HCT116 (cell line): ENCODE results near the gene SAMSN1. TPM values are rescaled to one million over a fixed set of nuclear protein-coding genes. Genes with fewer than 3 reads are reported as not detected.
"Not testable (repeated sequence)": the region's sequence is repeated elsewhere in the genome, so short reads cannot be mapped to it uniquely, and the experiment has no call there.

Experiments
- ATAC-seq: fragments of 200-7000 bp; cut with Tn5 transposase; 2 replicates; pipeline ENCODE4 v1.9.1; 2020; ENCODE audit warnings: mild to moderate bottlenecking, moderate library complexity
- BruUV-seq: library from RNA; stranded (reverse); fragments of 400-500 nt; replicated peaks from 2 replicates; lab custom pipeline; 2021; lab: Mats Ljungman, UMichigan
- CTCF ChIA-PET: fragments of 300-600 bp; sonication (Branson Sonifier 250); formaldehyde crosslinking; loops from one replicate; lab custom pipeline; 2021; ENCODE audit warnings: antibody characterized with exemption; lab: Charles Lee
- POLR2A ChIA-PET: fragments of 300-600, 350-600 bp; sonication (Branson Sonifier 250); formaldehyde crosslinking; loops from one replicate; lab custom pipeline; 2021; ENCODE audit warnings: antibody characterized with exemption; lab: Charles Lee
- RAD21 ChIA-PET, 2 experiments: fragments of 300-600 bp; sonication (Branson Sonifier 250); formaldehyde crosslinking; loops; one replicate each; lab custom pipeline; 2023; ENCODE audit warnings: low total read pairs in 2 of 2; ENCODE audit not compliant: uncharacterized antibody in 2 of 2, unreplicated experiment in 2 of 2, low non-redundant PET in 1 of 2; lab: Charles Lee
- DNase-seq: peaks from one replicate; pipeline ENCODE4 v3.0.0-alpha.2; 2010; ENCODE audit warnings: low read depth, low spot score
- H2AFZ ChIP-seq: fragments of 200-600 bp; shearing (Covaris generic), sonication (generic); 2 replicates; pipeline ENCODE4 v1.6.1; 2017; ENCODE audit warnings: low read depth, mixed run types, mixed read lengths, antibody characterized with exemption, low read length; ENCODE audit not compliant: poor library complexity, severe bottlenecking
- H3K27ac ChIP-seq: 2 replicates; pipeline ENCODE4 v1.5.1; 2012; ENCODE audit warnings: low read depth, low read length
- H3K27me3 ChIP-seq: fragments of 200-600 bp; sonication (generic); 2 replicates; pipeline ENCODE4 v1.6.1; 2016; ENCODE audit warnings: mixed run types, low read length, mixed read lengths; ENCODE audit not compliant: insufficient read depth
- H3K36me3 ChIP-seq, 2 experiments: fragments of 200-500 bp in 1 of 2; fragments of 200-600 bp in 1 of 2; sonication (Bioruptor generic) in 1 of 2; sonication (generic) in 1 of 2; 2 replicates each; pipeline versions ENCODE4 v1.5.1 to v1.6.1; 2014 to 2016; ENCODE audit warnings: low read length in 2 of 2, inconsistent platforms in 1 of 2, mixed read lengths in 1 of 2, mixed run types in 1 of 2; ENCODE audit not compliant: insufficient read depth in 2 of 2, control insufficient read depth in 1 of 2
- H3K4me1 ChIP-seq, 2 experiments: fragments of 200-600 bp in 1 of 2; sonication (generic) in 1 of 2; 2 replicates each; pipeline versions ENCODE4 v1.5.1 to v1.6.1; 2012 to 2017; ENCODE audit warnings: low read length in 2 of 2, inconsistent platforms in 1 of 2, mild to moderate bottlenecking in 1 of 2, mixed read lengths in 1 of 2, mixed run types in 1 of 2, moderate library complexity in 1 of 2; ENCODE audit not compliant: insufficient read depth in 2 of 2, control insufficient read depth in 1 of 2
- H3K4me2 ChIP-seq: fragments of 200-600 bp; sonication (generic); 2 replicates; pipeline ENCODE4 v1.6.1; 2017; ENCODE audit warnings: mixed run types, low read length, mixed read lengths
- H3K4me3 ChIP-seq, 2 experiments: fragments of 200-600 bp in 1 of 2; sonication (generic) in 1 of 2; replicated peaks in 1 of 2; 2 replicates each; pipeline ENCODE4 v1.5.1; 2011 to 2016; ENCODE audit warnings: low read length in 2 of 2, control low read depth in 1 of 2, low read depth in 1 of 2, mild to moderate bottlenecking in 1 of 2, mixed read lengths in 1 of 2, mixed run types in 1 of 2
- H3K79me2 ChIP-seq: fragments of 200-600 bp; sonication (generic); 2 replicates; pipeline ENCODE4 v1.6.1; 2017; ENCODE audit warnings: mild to moderate bottlenecking, mixed run types, low read length, moderate library complexity, mixed read lengths; ENCODE audit not compliant: insufficient read depth
- H3K9ac ChIP-seq: fragments of 200-600 bp; sonication (generic); 2 replicates; pipeline ENCODE4 v1.6.1; 2016; ENCODE audit warnings: low read length, mixed read lengths
- H3K9me2 ChIP-seq: fragments of 200-600 bp; sonication (generic), shearing (Covaris generic); 2 replicates; pipeline ENCODE4 v1.6.1; 2017; ENCODE audit warnings: mixed run types, mild to moderate bottlenecking, moderate library complexity; ENCODE audit not compliant: insufficient read depth
- H3K9me3 ChIP-seq, 2 experiments: fragments of 200-500 bp in 1 of 2; fragments of 200-600 bp in 1 of 2; sonication (Bioruptor generic) in 1 of 2; sonication (generic) in 1 of 2; 2 replicates each; pipeline ENCODE4 v1.6.1; 2014 to 2017; ENCODE audit warnings: low read length in 2 of 2, mixed read lengths in 2 of 2, inconsistent platforms in 1 of 2, low read depth in 1 of 2, mild to moderate bottlenecking in 1 of 2, mixed run types in 1 of 2, moderate library complexity in 1 of 2; ENCODE audit not compliant: control insufficient read depth in 1 of 2, insufficient read depth in 1 of 2
- H4K20me1 ChIP-seq: fragments of 200-600 bp; sonication (generic), shearing (Covaris generic); 2 replicates; pipeline ENCODE4 v1.6.1; 2017; ENCODE audit warnings: mixed run types, mild to moderate bottlenecking, moderate library complexity; ENCODE audit not compliant: insufficient read depth
- ELF1 ChIP-seq: IDR thresholded peaks from 2 replicates; pipeline ENCODE4 v1.6.1; 2012; ENCODE audit warnings: low read depth, borderline replicate concordance
- RAD21 ChIP-seq: IDR thresholded peaks from 2 replicates; pipeline ENCODE4 v1.6.1; 2012; ENCODE audit warnings: low read depth, mild to moderate bottlenecking
- YY1 ChIP-seq: IDR thresholded peaks from 2 replicates; pipeline ENCODE4 v1.6.1; 2011; ENCODE audit warnings: low read length, low read depth, moderate library complexity, mild to moderate bottlenecking; ENCODE audit not compliant: insufficient replicate concordance; ENCODE audit errors: extremely low read depth
- intact Hi-C: fragments of 100-400 bp; cut with micrococcal nuclease; formaldehyde crosslinking; loops from 2 replicates; pipeline ENCODE4 v1.10.0; 2022
- total RNA-seq: library from RNA; stranded (reverse); gene quantifications from one replicate; pipeline ENCODE4 v1.2.1, GENCODE V29; 2021; ENCODE audit not compliant: unreplicated experiment
- TF ChIP-seq, protein P1 (sequence below): IDR thresholded peaks from 2 replicates; pipeline ENCODE4 v1.6.1; 2011; ENCODE audit warnings: mild to moderate bottlenecking, low read length, moderate library complexity; ENCODE audit not compliant: insufficient replicate concordance; ENCODE audit errors: extremely low read depth

Gene SAMSN1
- total RNA-seq, 1 experiment from 2014 or later, result 0.57 TPM

DNA sequence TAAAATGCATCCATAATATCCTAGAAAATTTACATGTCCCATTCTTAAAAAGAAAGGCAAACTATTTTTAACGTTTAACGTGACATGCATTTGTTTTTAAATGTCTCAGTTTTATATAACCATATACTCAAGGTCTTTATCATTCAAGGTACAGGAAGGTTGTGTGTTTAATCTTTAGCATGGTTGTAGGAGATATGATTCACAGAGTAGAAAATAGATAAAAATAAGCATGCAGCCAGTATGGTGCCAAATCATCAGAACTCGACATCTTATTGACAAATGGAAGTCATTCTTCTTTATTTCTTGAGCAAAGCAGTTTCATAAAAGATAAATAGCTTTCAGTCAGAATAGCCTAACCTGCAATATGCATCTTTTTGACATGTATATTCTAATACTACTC is 51.0 kb downstream of the SAMSN1 start:
- Histone ChIP-seq H3K4me1 (no peaks in the 10 kb centered on the region), H3K9ac (no peak overlapping the region), H3K4me3 (no peak overlapping the region), H3K79me2 (no peaks in the 10 kb centered on the region), H3K4me2 (no peak overlapping the region), H3K9me2 (no peaks in the 10 kb centered on the region), H3K9me3 (no peaks in the 10 kb centered on the region), H2AFZ (no peak overlapping the region), H3K36me3 (no peaks in the 10 kb centered on the region), H3K27me3 (no peaks in the 10 kb centered on the region), H4K20me1 (no peaks in the 10 kb centered on the region), H3K27ac (no peak overlapping the region)
- no TSS peak for BruUV-seq
- TF ChIP-seq ELF1, result no peak
- no peak for TF ChIP-seq RAD21
- TF ChIP-seq, protein P1, sequence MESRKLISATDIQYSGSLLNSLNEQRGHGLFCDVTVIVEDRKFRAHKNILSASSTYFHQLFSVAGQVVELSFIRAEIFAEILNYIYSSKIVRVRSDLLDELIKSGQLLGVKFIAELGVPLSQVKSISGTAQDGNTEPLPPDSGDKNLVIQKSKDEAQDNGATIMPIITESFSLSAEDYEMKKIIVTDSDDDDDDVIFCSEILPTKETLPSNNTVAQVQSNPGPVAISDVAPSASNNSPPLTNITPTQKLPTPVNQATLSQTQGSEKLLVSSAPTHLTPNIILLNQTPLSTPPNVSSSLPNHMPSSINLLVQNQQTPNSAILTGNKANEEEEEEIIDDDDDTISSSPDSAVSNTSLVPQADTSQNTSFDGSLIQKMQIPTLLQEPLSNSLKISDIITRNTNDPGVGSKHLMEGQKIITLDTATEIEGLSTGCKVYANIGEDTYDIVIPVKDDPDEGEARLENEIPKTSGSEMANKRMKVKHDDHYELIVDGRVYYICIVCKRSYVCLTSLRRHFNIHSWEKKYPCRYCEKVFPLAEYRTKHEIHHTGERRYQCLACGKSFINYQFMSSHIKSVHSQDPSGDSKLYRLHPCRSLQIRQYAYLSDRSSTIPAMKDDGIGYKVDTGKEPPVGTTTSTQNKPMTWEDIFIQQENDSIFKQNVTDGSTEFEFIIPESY, result no peak
- TF ChIP-seq YY1, result no peak
- intact Hi-C loops, result no loop called here
- no peak for ATAC-seq
- DNase-seq, result no peak
- RAD21 ChIA-PET, result no interaction called here
- CTCF ChIA-PET, result no interaction called here
- POLR2A ChIA-PET, result no interaction called here

- ATAC-seq, POLR2A ChIA-PET, BruUV-seq: not testable (repeated sequence)
Observed at GRCh38 chr21:14494181-14494580, 51.9 kb downstream of the SAMSN1 start.

More at GRCh38 chr21:14494181-14494580, 51.9 kb downstream of the SAMSN1 start:
- H3K79me2 ChIP-seq, intact Hi-C loops, H3K9me2 ChIP-seq, H3K9me3 ChIP-seq, H3K27me3 ChIP-seq, H3K36me3 ChIP-seq, H2AFZ ChIP-seq, CTCF ChIA-PET, H3K4me3 ChIP-seq, DNase-seq, RAD21 ChIA-PET, H3K4me2 ChIP-seq, H3K9ac ChIP-seq, H4K20me1 ChIP-seq, H3K4me1 ChIP-seq, H3K27ac ChIP-seq: not testable (repeated sequence)
